ENCODE data around the gene BTAF1.
"Not testable (repeated sequence)": the region's sequence is repeated elsewhere in the genome, so short reads cannot be mapped to it uniquely, and the experiment has no call there.

The BTAF1 gene

GRCh38 chr10:92014620-92015019, 91.0 kb downstream of the BTAF1 start:
- no peak for DNase-seq
- no peaks in the 10 kb centered on the region for H3K9me3 ChIP-seq
- no peaks in the 10 kb centered on the region for H3K27me3 ChIP-seq
- H3K36me3 ChIP-seq: peaks cover 36% of the 10 kb centered on the region
- no peak for TF ChIP-seq CTCF (IDR thresholded peaks at IDR 0.05; ENCODE audit: low read depth, low read length)
- no peak overlapping the region for H3K4me3 ChIP-seq (ENCODE audit: low read depth, low read length)
- H3K4me1 ChIP-seq: no peaks in the 10 kb centered on the region

- Histone ChIP-seq H3K4me1 (no peaks in the 10 kb centered on the region), H3K9me3 (no peaks in the 10 kb centered on the region), H3K27me3 (no peaks in the 10 kb centered on the region), H3K4me3 (ENCODE audit: low read depth, low read length) (no peak overlapping the region), H3K36me3 (peaks cover 48% of the 10 kb centered on the region)
- no peak for TF ChIP-seq CTCF (IDR thresholded peaks at IDR 0.05; ENCODE audit: low read depth, low read length)
- no peak for DNase-seq
Measured at GRCh38 chr10:92024700-92025099, 101.1 kb downstream of the BTAF1 start.

- not testable (repeated sequence) for H3K4me1 ChIP-seq; H3K9me3 ChIP-seq; DNase-seq; H3K4me3 ChIP-seq (ENCODE audit: low read depth, low read length); H3K27me3 ChIP-seq
- H3K36me3 ChIP-seq: peaks cover 53% of the 10 kb centered on the region
Measured at GRCh38 chr10:92025340-92025739, 101.8 kb downstream of the BTAF1 start.

- no peak for DNase-seq
- Histone ChIP-seq H3K4me1 (no peaks in the 10 kb centered on the region), H3K36me3 (peaks cover 53% of the 10 kb centered on the region), H3K4me3 (ENCODE audit: low read depth, low read length) (no peak overlapping the region), H3K9me3 (no peaks in the 10 kb centered on the region), H3K27me3 (no peaks in the 10 kb centered on the region)
- TF ChIP-seq CTCF (IDR thresholded peaks at IDR 0.05; ENCODE audit: low read depth, low read length): no peak
Measured at GRCh38 chr10:92027141-92027540, 103.6 kb downstream of the BTAF1 start.

- Histone ChIP-seq H3K36me3 (peaks cover 35% of the 10 kb centered on the region), H3K9me3 (no peaks in the 10 kb centered on the region), H3K4me3 (ENCODE audit: low read depth, low read length) (no peak overlapping the region), H3K4me1 (no peaks in the 10 kb centered on the region), H3K27me3 (no peaks in the 10 kb centered on the region)
- no peak for DNase-seq
- no peak for TF ChIP-seq CTCF (IDR thresholded peaks at IDR 0.05; ENCODE audit: low read depth, low read length)
Measured at GRCh38 chr10:92031580-92031979, 108.0 kb downstream of the BTAF1 start.

- peaks cover 21% of the 10 kb centered on the region for H3K36me3 ChIP-seq
- H3K4me1 ChIP-seq; H3K27me3 ChIP-seq; DNase-seq; H3K4me3 ChIP-seq (ENCODE audit: low read depth, low read length); H3K9me3 ChIP-seq: not testable (repeated sequence)
Measured at GRCh38 chr10:92033070-92033469, 109.5 kb downstream of the BTAF1 start.

GRCh38 chr10:92038949-92039348, 115.4 kb downstream of the BTAF1 start:
- no peak for TF ChIP-seq CTCF (IDR thresholded peaks at IDR 0.05; ENCODE audit: low read depth, low read length)
- H3K36me3 ChIP-seq: no peaks in the 10 kb centered on the region
- H3K9me3 ChIP-seq: no peaks in the 10 kb centered on the region
- no peak overlapping the region for H3K4me3 ChIP-seq (ENCODE audit: low read depth, low read length)
- no peak for DNase-seq
- no peaks in the 10 kb centered on the region for H3K27me3 ChIP-seq
- H3K4me1 ChIP-seq: no peaks in the 10 kb centered on the region
